Measurements from ENCODE around the gene IRS1.

DNA sequence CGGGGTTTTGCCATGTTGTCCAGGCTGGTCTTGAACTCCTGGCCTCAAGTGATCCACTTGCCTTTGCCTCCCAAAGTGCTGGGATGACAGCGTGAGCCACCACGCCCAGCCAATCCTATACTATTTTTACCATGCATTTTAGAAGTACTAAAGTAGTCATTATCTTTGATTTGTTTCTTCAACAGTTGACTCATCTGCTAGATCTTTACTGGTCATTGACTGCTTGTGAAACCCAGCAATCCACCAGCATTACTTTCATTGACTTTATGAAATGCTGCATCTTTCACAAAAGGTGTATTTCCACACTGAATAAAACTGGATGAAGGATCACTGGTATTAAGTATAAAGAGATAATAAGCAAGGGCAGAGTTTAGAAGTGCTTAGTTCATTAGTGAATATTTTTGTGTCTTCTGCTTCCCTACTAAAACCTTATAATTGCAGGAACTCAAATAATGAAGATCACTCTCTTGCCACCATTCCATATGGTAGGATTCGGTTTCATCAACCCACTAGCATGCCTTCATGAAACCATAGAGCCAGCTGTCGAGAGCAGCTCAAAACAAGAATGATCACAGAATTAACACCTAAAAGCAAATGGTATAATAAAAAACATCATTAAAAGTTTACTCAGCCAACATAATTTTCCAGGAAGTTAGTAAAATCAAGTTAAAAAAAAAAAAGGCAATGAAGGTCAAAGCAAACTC, 33.1 kb downstream of the IRS1 start:
- TF ChIP-seq CTCF (IDR thresholded peaks at IDR 0.05) (no peak), POLR2AphosphoS5 (IDR thresholded peaks at IDR 0.05) (no peak)
